NCI-H69 (cell line): ENCODE data around the gene MAPKAP1.

ENCODE experiments used
- DNase-seq: peaks from one replicate; lab custom pipeline; 2025; lab: John Stamatoyannopoulos, UW

Gene MAPKAP1

GRCh38 chr9:125706651-125707471 is at the start of gene MAPKAP1:
Gene MAPKAP1, minus strand, starts transcription at chr9:125707208. Its CDS starts 34,634 bp downstream, at chr9:125672574.
- DNase-seq = peak; percentile 99

- DNase-seq = peak; percentile 37
Observed at GRCh38 chr9:125756518-125756917, 49.5 kb upstream of the MAPKAP1 start.

GRCh38 chr9:125755340-125755739 is 48.3 kb upstream of the MAPKAP1 start:
- DNase-seq = peak; percentile 86

GRCh38 chr9:125754096-125754495 is 47.1 kb upstream of the MAPKAP1 start:
- peak; percentile 32 for DNase-seq

- DNase-seq = peak; percentile 87
Observed at GRCh38 chr9:125752070-125752628, 45.1 kb upstream of the MAPKAP1 start.

- DNase-seq = peak; percentile 78
Observed at GRCh38 chr9:125750627-125751011, 43.6 kb upstream of the MAPKAP1 start.

GRCh38 chr9:125749951-125750626 is 43.1 kb upstream of the MAPKAP1 start:
- DNase-seq = peak; percentile 50

GRCh38 chr9:125749287-125749935 is 42.4 kb upstream of the MAPKAP1 start:
- peak; percentile 27 for DNase-seq

GRCh38 chr9:125748446-125749099 is 41.6 kb upstream of the MAPKAP1 start:
- peak; percentile 77 for DNase-seq

GRCh38 chr9:125747765-125748445 is 40.9 kb upstream of the MAPKAP1 start:
- peak; percentile 73 for DNase-seq

GRCh38 chr9:125747053-125747764 is 40.2 kb upstream of the MAPKAP1 start, which contains the start of gene PBX3:
Gene PBX3, plus strand, starts transcription at chr9:125747373.
- DNase-seq = peak; percentile 90

- DNase-seq = no peak
Observed at GRCh38 chr9:125746774-125747052, 39.7 kb upstream of the MAPKAP1 start.

GRCh38 chr9:125746017-125746773 is 39.2 kb upstream of the MAPKAP1 start:
- peak; percentile 99 for DNase-seq

- no peak for DNase-seq
Observed at GRCh38 chr9:125745682-125746016, 38.6 kb upstream of the MAPKAP1 start.

- DNase-seq = peak; percentile 39
Observed at GRCh38 chr9:125745018-125745417, 38.0 kb upstream of the MAPKAP1 start.

GRCh38 chr9:125744616-125745015 is 37.6 kb upstream of the MAPKAP1 start:
- DNase-seq = peak; percentile 28

- peak; percentile 92 for DNase-seq
Observed at GRCh38 chr9:125743682-125744428, 36.8 kb upstream of the MAPKAP1 start.

GRCh38 chr9:125742657-125743056 is 35.6 kb upstream of the MAPKAP1 start:
- DNase-seq = no peak

- DNase-seq = no peak
Observed at GRCh38 chr9:125739436-125739835, 32.4 kb upstream of the MAPKAP1 start.
